IMR-90 (cell line): Measurements from ENCODE around the gene TRAF6.

Experiments
- CEBPB ChIP-seq: IDR thresholded peaks from 2 replicates; pipeline ENCODE4 v1.6.1; 2012; ENCODE audit warnings: low read depth, low read length, improper control_type of control experiment
- CHD1 ChIP-seq: IDR thresholded peaks from 2 replicates; pipeline ENCODE4 v1.6.1; 2012; ENCODE audit warnings: low read depth, low read length, improper control_type of control experiment
- CTCF ChIP-seq: conservative IDR thresholded peaks from 2 replicates; pipeline ENCODE4 v1.5.1; 2012; ENCODE audit warnings: mild to moderate bottlenecking, low read depth, low read length, improper control_type of control experiment
- FOS ChIP-seq: fragments of 150-350 bp; IDR thresholded peaks from 2 replicates; pipeline ENCODE4 v1.6.1; 2016; ENCODE audit warnings: low read depth, low read length
- MAFK ChIP-seq: IDR thresholded peaks from 2 replicates; pipeline ENCODE4 v1.6.1; 2012; ENCODE audit warnings: low read depth, low read length, improper control_type of control experiment
- MAZ ChIP-seq: IDR thresholded peaks from 2 replicates; pipeline ENCODE4 v1.6.1; 2012; ENCODE audit warnings: low read depth, mild to moderate bottlenecking, low read length, improper control_type of control experiment, moderate library complexity, borderline replicate concordance
- MXI1 ChIP-seq: IDR thresholded peaks from 2 replicates; pipeline ENCODE4 v1.6.1; 2012; ENCODE audit warnings: low read depth, mild to moderate bottlenecking, low read length, moderate library complexity, borderline replicate concordance
- POLR2A ChIP-seq: IDR thresholded peaks from 2 replicates; pipeline ENCODE4 v1.6.1; 2012; ENCODE audit warnings: mild to moderate bottlenecking, low read depth, low read length
- RAD21 ChIP-seq: IDR thresholded peaks from 2 replicates; pipeline ENCODE4 v1.6.1; 2012; ENCODE audit warnings: low read length, improper control_type of control experiment
- RCOR1 ChIP-seq: IDR thresholded peaks from 2 replicates; pipeline ENCODE4 v1.6.1; 2012; ENCODE audit warnings: mild to moderate bottlenecking, low read length, improper control_type of control experiment; ENCODE audit not compliant: insufficient replicate concordance
- RFX5 ChIP-seq: IDR thresholded peaks from 2 replicates; pipeline ENCODE4 v1.8.0; 2012; ENCODE audit warnings: low read depth, mild to moderate bottlenecking, low read length, moderate library complexity
- SMC3 ChIP-seq: fragments of 150-350 bp; IDR thresholded peaks from 2 replicates; pipeline ENCODE4 v1.6.1; 2016; ENCODE audit warnings: low read depth, mild to moderate bottlenecking, antibody characterized with exemption, low read length, moderate library complexity
- USF2 ChIP-seq: fragments of 150-350 bp; IDR thresholded peaks from 2 replicates; pipeline ENCODE4 v1.6.1; 2017; ENCODE audit warnings: mild to moderate bottlenecking, antibody characterized with exemption, low read length, low read depth

- no peak for TF ChIP-seq CTCF
- no peak for TF ChIP-seq POLR2A
- TF ChIP-seq CHD1 = no peak
- TF ChIP-seq MAFK = peak; percentile 73
- TF ChIP-seq USF2 = no peak
- no peak for TF ChIP-seq RFX5
- no peak for TF ChIP-seq CEBPB
- TF ChIP-seq MAZ = no peak
- TF ChIP-seq FOS = peak; percentile 17; the same call in 1 of the 2 replicates
- no peak for TF ChIP-seq RCOR1
- no peak for TF ChIP-seq SMC3
- no peak for TF ChIP-seq MXI1
- TF ChIP-seq RAD21 = no peak
These were observed 34.9 kb downstream of the TRAF6 start for GRCh38 chr11:36475192-36475591.
